ENCODE data around the gene TUT1. TPM values are rescaled to one million over a fixed set of nuclear protein-coding genes. Genes with fewer than 3 reads are reported as not detected.
A peak's percentile ranks its signal among the peaks of the same experiment; 100 is the strongest.
"Not testable (repeated sequence)": the region's sequence is repeated elsewhere in the genome, so short reads cannot be mapped to it uniquely, and the experiment has no call there.

The TUT1 gene
- total RNA-seq, 1 donor from 2014 or later: 41.7 TPM

DNA sequence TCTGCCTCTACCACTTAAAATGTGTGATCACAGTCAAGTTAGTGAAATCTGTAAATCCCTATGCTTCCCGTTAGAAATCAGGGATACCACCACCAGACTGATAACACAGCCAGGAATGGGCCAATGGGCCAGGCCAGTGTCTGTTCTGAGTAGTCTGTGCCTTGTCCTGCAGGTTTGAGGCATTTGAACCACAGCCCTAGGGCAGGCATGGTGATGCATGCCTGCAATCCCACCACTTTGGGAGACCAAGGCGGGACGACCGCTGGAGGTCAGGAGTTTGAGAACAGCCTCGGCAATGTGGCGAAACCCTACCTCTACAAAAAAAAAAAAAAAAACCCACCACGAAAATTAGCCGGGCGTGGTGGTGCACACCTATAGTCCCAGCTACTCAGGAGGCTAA lies 32.7 kb downstream of the TUT1 start:
- peaks cover 55% of the 10 kb centered on the region for H3K36me3 Mint-ChIP-seq (ENCODE audit: low read depth)
- no peak overlapping the region for H3K4me3 Mint-ChIP-seq (ENCODE audit: low read depth)
- H3K27ac Mint-ChIP-seq: no peak overlapping the region
- intact Hi-C loops (cut with micrococcal nuclease): loop anchor here (5.0 to 10.0 kb wide), 2 partner anchors 51 to 296 kb away; no protein-coding TSS in a partner anchor
- DNase-seq (ENCODE audit: low spot score): no peak
- no peaks in the 10 kb centered on the region for H3K27me3 Mint-ChIP-seq (ENCODE audit: low read depth)
- no peaks in the 10 kb centered on the region for H3K9me3 Mint-ChIP-seq
- peaks cover 67% of the 10 kb centered on the region for H3K4me1 Mint-ChIP-seq (ENCODE audit: low read depth)

DNA sequence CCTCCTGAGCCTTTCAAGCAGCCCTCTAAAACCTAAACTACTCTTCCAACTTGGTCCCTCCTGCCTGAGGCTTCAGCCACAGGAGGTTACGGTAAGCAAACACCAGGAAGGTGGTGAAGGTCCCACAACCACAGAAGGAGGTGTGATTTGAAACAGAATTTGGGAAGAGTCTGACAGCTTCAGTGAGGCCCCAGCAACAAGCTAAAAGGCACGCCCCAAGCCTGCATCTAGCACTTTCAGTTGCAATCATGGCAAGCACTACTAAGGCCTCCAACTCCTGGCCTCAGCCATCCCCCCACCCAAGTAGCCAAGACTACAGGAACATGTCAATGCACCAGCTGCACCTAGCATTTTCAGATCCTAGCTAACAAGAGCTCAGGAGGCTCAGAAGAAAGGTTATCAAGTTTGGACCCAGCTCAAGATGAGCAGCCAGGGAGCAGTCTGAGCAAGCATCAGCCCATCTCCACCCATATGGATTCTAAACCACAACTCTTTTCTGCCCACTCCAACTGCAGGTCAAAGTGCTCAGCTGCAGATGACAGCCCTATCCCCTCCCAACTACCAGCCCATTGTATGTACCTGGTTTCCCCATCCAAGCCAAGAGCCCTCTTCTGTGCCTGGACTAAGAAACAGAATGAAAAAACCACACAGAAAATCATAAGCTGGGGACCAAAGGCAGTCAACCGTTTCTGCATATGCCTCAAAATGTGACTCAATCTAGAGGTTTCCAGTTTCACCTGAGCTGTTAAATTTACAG lies 34.3 kb downstream of the TUT1 start:
- Mint-ChIP-seq H3K9me3 (no peaks in the 10 kb centered on the region), H3K4me3 (ENCODE audit: low read depth) (peak overlapping the region; percentile 50), H3K27me3 (ENCODE audit: low read depth) (no peaks in the 10 kb centered on the region), H3K27ac (peak overlapping the region; percentile 97), H3K4me1 (ENCODE audit: low read depth) (peaks cover 81% of the 10 kb centered on the region), H3K36me3 (ENCODE audit: low read depth) (peaks cover 46% of the 10 kb centered on the region)
- DNase-seq (ENCODE audit: low spot score): peak; percentile 79
- intact Hi-C loops (cut with micrococcal nuclease): loop anchor here (1.0 to 10.0 kb wide), 6 partner anchors 14 to 298 kb away; partner anchors contain the start of genes EEF1G and TUT1

DNA sequence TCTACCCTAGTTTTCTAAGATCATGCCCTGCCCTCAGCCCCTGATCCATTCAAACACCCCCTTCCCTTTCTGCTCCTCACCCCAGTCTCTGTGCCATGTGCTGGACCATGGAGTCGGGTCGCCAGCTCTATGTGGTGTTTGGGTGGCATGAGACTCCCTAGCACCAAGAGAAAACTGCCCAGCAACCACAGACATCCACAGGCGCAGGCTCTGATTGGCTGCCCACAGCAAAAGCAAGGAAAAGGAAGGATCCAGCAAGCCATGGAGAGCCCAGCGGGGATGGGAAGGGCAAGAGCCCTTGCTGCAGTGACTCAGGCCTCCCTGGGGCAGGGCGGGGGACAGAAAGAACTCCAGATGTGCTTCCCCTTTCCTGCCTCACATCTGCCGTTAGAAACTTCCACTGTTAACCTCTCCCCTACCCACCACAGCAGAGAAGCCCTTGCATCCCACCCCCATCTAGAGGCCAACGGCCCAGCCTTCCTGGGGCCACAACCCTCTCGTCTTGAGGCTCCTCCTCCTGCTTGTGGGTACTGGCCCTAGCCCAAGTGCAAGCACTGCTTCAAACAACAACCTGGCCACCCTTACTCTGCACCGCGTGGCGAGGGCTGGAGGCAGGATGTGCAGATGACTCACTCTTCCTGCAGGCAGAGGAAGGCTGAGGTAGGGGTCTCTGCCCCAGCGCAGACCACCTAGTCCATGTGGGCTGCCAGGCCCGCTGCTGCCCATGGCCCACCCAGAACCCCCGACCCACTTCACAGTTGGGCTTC lies 35.0 kb downstream of the TUT1 start:
- Mint-ChIP-seq H3K9me3 (no peaks in the 10 kb centered on the region), H3K36me3 (ENCODE audit: low read depth) (peaks cover 40% of the 10 kb centered on the region), H3K27ac (peak overlapping the region; percentile 97), H3K4me3 (ENCODE audit: low read depth) (peak overlapping the region; percentile 56), H3K27me3 (ENCODE audit: low read depth) (no peaks in the 10 kb centered on the region), H3K4me1 (ENCODE audit: low read depth) (peaks cover 84% of the 10 kb centered on the region)
- intact Hi-C loops (cut with micrococcal nuclease): loop anchor here (1.0 to 10.0 kb wide), 6 partner anchors 13 to 299 kb away; partner anchors contain the start of genes EEF1G and TUT1
- DNase-seq (ENCODE audit: low spot score): peak; percentile 87

DNA sequence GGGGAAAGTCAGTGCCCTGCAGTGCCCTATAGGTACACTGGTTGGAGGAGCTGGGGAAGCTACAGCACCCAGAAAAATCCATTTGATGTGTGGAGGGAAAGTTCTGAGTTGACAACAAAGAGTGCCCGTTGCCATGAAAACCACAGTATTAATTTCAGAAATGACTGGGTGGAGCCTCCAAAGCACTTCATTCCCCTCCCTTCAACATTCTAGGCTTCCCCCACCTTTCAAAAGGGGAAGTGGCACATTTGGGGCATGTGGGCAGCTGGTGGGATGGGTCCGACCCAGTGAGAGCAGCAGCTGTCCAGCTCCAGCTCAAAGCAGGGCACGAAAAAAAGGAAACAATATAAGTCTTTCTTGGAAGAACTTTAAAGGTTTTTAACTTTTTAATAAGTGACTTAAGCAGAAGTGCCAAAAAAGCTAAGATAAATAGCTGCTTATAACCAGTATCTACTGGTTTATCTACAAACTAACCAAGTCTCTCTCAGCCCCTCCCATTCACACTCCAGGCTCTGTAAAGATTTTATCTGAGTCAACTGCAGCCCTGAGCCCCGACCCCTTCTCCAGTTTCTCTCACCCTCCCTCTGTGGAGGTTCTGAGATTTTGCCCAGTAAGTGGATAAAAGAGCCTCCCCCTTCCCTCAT lies 35.7 kb downstream of the TUT1 start:
- peak; percentile 76 for DNase-seq (ENCODE audit: low spot score)
- Mint-ChIP-seq H3K27ac (peak overlapping the region; percentile 97), H3K9me3 (no peaks in the 10 kb centered on the region), H3K27me3 (ENCODE audit: low read depth) (no peaks in the 10 kb centered on the region), H3K4me1 (ENCODE audit: low read depth) (peaks cover 86% of the 10 kb centered on the region), H3K36me3 (ENCODE audit: low read depth) (peaks cover 34% of the 10 kb centered on the region), H3K4me3 (ENCODE audit: low read depth) (peak overlapping the region; percentile 56)
- intact Hi-C loops (cut with micrococcal nuclease): loop anchor here (1.0 to 10.0 kb wide), 7 partner anchors 9 to 299 kb away; partner anchors contain the start of genes AHNAK, EEF1G and TUT1

DNA sequence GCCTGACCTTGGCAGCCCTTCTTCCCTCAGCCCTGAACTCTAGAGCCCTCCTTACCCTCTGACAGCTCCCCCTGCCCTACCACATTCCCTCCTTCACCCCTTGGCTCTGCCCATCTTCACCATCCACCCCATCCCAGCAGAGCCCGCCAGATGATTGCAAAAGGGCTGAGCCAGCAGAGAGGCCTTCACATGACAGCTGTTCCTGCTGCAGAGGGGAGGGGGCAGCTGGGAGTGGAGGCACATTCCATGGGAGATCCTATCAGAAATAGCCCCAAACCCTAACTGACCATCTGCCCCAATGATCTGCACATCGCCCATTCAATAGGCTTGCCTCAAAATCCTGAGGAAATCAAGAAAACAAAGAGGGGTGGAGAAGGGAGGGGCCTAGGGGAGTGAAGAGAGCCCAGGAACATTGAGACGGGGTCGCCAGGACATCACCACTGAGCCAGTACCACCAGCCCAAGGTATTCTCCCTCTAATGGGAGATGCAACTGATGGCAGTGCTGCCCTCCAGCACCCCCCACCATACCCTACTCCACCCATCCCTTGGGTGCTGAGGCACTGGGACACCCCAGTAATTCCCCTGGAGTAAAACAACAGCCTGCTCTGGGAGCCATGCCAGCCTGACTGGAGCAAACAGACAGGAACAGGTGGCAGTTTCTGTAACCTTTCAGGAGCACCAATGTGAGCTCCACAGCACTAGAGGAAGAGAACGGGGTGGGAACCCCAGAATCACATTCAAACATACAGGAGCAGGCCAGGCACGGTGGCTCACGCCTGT lies 36.7 kb downstream of the TUT1 start:
- peaks cover 4% of the 10 kb centered on the region for H3K27me3 Mint-ChIP-seq (ENCODE audit: low read depth)
- intact Hi-C loops (cut with micrococcal nuclease): loop anchor here (1.0 to 10.0 kb wide), 3 partner anchors 8 to 300 kb away; partner anchors contain the start of gene AHNAK
- H3K27ac Mint-ChIP-seq: peak overlapping the region; percentile 97
- peaks cover 24% of the 10 kb centered on the region for H3K36me3 Mint-ChIP-seq (ENCODE audit: low read depth)
- H3K4me1 Mint-ChIP-seq (ENCODE audit: low read depth): peaks cover 84% of the 10 kb centered on the region
- H3K4me3 Mint-ChIP-seq (ENCODE audit: low read depth): peak overlapping the region; percentile 49
- no peak for DNase-seq (ENCODE audit: low spot score)
- H3K9me3 Mint-ChIP-seq: no peaks in the 10 kb centered on the region

DNA sequence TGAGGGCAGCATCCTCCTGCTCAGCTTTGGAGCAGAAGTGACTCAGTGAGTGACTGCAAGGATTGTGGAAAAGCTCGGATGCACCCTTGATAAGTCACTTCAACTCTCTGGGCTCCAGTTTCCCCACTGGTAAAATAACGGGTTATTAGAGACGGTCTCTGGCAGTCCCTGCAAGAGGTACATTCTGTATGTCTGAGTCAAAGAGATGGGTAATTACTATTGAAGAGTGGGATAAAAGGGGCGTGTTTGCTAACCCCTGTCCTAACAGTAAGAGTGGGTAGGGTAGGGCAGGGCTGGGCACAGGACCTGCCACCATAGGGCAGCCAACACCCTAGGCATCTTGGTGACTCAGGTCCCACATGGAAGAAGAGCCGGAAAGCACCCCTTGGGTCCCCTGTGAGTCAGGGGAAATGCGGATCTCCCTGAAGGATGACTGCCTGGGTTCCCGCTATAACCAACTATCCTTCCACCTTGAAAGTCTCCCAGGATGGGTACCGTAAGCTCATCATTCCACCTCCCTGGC lies 37.4 kb downstream of the TUT1 start:
- Mint-ChIP-seq H3K27ac (peak overlapping the region; percentile 97), H3K4me3 (ENCODE audit: low read depth) (no peak overlapping the region), H3K4me1 (ENCODE audit: low read depth) (peaks cover 77% of the 10 kb centered on the region), H3K9me3 (no peaks in the 10 kb centered on the region), H3K27me3 (ENCODE audit: low read depth) (peaks cover 4% of the 10 kb centered on the region), H3K36me3 (ENCODE audit: low read depth) (peaks cover 17% of the 10 kb centered on the region)
- no peak for DNase-seq (ENCODE audit: low spot score)
- intact Hi-C loops (cut with micrococcal nuclease): loop anchor here (10.0 kb wide), 1 partner anchor 301 kb away; no protein-coding TSS in a partner anchor

DNA sequence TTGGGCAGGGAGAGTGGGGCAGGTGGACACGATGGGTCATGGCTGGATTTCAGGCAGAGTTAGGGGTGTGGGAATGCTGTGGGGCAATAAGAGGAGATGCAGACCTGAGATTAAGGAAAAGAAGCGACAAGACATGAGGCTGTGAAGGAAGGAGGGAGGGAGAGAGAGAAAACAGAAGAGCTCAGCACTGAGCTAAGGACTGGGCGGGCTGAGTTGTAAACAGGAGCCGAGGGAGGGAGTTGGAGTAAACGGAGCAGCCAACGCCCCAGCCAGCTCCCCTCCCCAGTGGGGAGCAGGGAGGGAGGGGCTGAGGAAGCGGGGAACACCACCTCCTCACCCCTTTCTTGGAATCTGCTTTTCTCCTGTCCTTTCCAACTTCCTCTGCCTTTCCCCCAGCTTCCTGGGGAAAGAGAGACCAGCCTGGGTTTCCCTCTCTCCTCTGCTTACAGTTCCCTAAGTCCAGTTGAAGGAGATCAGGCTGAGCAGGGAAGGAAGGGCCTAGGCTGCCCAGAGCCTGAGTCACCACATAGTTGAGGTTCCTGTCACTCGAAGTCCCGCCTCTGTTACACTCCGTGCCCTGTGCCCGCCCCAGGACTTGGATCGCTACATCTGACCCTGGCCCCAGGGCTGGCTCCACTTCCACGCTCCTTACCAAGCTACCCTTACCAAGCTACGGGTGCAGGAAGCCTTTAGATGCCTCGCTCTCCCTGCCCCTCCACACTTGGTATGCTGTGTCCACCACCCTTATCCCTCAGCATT lies 38.1 kb downstream of the TUT1 start:
- H3K4me1 Mint-ChIP-seq (ENCODE audit: low read depth): peaks cover 73% of the 10 kb centered on the region
- peak overlapping the region; percentile 97 for H3K27ac Mint-ChIP-seq
- intact Hi-C loops (cut with micrococcal nuclease): loop anchor here (10.0 kb wide), 1 partner anchor 302 kb away; no protein-coding TSS in a partner anchor
- H3K27me3 Mint-ChIP-seq (ENCODE audit: low read depth): peaks cover 5% of the 10 kb centered on the region
- peak overlapping the region; percentile 7 for H3K4me3 Mint-ChIP-seq (ENCODE audit: low read depth)
- no peaks in the 10 kb centered on the region for H3K9me3 Mint-ChIP-seq
- H3K36me3 Mint-ChIP-seq (ENCODE audit: low read depth): peaks cover 11% of the 10 kb centered on the region
- DNase-seq (ENCODE audit: low spot score): peak; percentile 61

DNA sequence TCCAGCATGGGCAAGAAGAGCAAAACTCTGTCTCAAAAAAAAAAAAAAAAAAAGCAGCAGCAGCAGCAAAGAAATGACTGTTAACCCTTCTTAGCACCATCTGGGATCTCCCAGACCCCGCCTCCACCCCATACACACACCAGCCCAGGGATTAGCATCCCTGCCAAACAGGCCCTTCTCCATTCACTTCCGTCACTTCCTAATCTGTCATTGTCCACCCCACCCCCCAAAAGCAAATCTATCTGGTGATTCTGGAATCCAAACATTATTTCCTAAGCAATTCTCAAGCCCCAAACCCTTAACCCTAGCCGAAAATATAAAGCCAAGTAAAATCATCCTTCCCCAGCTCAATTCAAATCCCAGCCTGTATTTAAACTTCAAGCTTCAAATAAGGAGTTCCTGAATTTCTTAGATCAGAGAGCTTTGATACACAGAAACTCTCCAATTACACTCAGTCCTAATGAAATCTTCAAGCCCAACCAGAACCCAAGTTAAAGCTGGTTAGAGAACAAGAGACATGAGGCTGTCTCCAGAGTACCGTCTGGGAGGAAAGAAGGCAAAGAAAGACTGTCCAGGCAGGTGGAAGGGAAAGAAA lies 38.7 kb downstream of the TUT1 start:
- H3K27me3 Mint-ChIP-seq (ENCODE audit: low read depth): peaks cover 10% of the 10 kb centered on the region
- no peaks in the 10 kb centered on the region for H3K9me3 Mint-ChIP-seq
- H3K36me3 Mint-ChIP-seq (ENCODE audit: low read depth): peaks cover 6% of the 10 kb centered on the region
- H3K27ac Mint-ChIP-seq: peak overlapping the region; percentile 97
- no peak for DNase-seq (ENCODE audit: low spot score)
- H3K4me3 Mint-ChIP-seq (ENCODE audit: low read depth): peak overlapping the region; percentile 6
- intact Hi-C loops (cut with micrococcal nuclease): loop anchor here (10.0 kb wide), 1 partner anchor 302 kb away; no protein-coding TSS in a partner anchor
- H3K4me1 Mint-ChIP-seq (ENCODE audit: low read depth): peaks cover 78% of the 10 kb centered on the region

DNA sequence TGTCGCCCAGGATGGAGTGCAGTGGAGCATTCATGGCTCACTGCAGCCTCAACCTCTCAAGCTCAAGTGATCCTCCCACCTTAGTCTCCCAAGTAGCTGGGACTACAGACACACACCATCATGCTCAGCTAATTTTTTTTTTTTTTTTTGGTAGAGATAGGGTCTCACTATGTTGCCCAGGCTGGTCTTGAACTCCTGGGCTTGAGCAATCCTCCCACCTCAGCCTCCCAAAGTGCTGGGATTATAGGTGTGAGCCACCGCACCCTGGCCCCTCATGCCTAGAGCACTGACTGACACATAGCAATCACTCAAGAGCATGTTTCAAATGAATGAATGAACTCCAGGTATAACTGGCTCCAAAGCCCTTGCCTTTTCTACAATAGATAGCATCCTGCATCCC lies 40.8 kb downstream of the TUT1 start:
- not testable (repeated sequence) for DNase-seq (ENCODE audit: low spot score); H3K36me3 Mint-ChIP-seq (ENCODE audit: low read depth); H3K9me3 Mint-ChIP-seq; H3K4me3 Mint-ChIP-seq (ENCODE audit: low read depth)
- H3K27me3 Mint-ChIP-seq (ENCODE audit: low read depth): peaks cover 12% of the 10 kb centered on the region
- intact Hi-C loops (cut with micrococcal nuclease): loop anchor here (10.0 kb wide), 1 partner anchor 304 kb away; no protein-coding TSS in a partner anchor
- peak overlapping the region; percentile 97 for H3K27ac Mint-ChIP-seq
- H3K4me1 Mint-ChIP-seq (ENCODE audit: low read depth): peaks cover 61% of the 10 kb centered on the region

DNA sequence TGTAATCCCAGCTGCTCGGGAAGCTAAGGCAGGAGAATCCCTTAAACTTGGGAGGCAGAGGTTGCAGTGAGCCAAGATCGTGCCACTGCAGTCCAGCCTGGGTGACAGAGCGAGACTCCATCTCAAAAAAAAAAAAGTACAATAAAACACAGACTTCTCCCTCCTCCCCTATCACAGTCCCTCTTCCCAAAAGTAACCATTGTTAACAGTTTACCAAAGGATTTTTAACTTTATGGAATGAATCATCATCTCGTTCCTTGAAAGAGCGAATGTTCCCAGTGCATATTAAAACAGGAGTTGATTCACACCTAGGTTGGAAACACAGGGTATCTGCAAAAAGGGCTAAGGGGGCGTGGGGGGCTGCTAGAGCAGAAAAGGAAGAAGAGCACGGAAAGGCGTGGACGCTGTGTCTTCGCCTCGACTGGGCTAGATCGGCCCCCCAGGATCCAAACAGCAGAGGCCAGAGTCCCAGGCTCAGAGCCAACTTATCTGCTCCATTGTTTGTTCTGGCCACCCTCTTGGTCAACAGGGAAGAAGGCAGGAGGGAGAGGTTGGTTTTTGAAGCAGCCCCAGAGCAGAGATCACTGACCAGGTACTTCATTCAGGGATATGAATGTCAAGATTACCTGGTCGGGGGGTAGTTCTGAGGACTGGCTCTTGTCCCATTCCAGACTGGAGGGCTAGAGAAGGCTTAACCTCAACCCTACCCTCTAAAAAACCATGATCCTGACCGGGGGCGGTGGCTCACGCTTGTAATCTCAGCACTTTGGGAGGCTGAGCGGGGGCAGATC lies 42.6 kb downstream of the TUT1 start:
- peaks cover 59% of the 10 kb centered on the region for H3K4me1 Mint-ChIP-seq (ENCODE audit: low read depth)
- no peak overlapping the region for H3K4me3 Mint-ChIP-seq (ENCODE audit: low read depth)
- H3K36me3 Mint-ChIP-seq (ENCODE audit: low read depth): peaks cover 4% of the 10 kb centered on the region
- no peak for DNase-seq (ENCODE audit: low spot score)
- intact Hi-C loops (cut with micrococcal nuclease): no loop called here
- no peaks in the 10 kb centered on the region for H3K9me3 Mint-ChIP-seq
- peaks cover 12% of the 10 kb centered on the region for H3K27me3 Mint-ChIP-seq (ENCODE audit: low read depth)
- no peak overlapping the region for H3K27ac Mint-ChIP-seq
